ENCODE data around the gene ATP2C2.
"Not testable (repeated sequence)": the region's sequence is repeated elsewhere in the genome, so short reads cannot be mapped to it uniquely, and the experiment has no call there.

Gene ATP2C2

GRCh38 chr16:84368308-84368996 lies at the start of gene ATP2C2:
TSS of gene ATP2C2 (plus strand) at chr16:84368538. CDS start at chr16:84368616, 78 bp downstream.
- no peak for DNase-seq

GRCh38 chr16:84319146-84319760 lies 49.1 kb upstream of the ATP2C2 start:
- no peak for DNase-seq

- DNase-seq, result no peak
Observed at GRCh38 chr16:84320511-84320910, 47.8 kb upstream of the ATP2C2 start.

- no peak for DNase-seq
Observed at GRCh38 chr16:84321932-84322331, 46.4 kb upstream of the ATP2C2 start.

GRCh38 chr16:84322749-84323148 lies 45.6 kb upstream of the ATP2C2 start:
- DNase-seq, result no peak

- DNase-seq, result no peak
Observed at GRCh38 chr16:84323606-84324005, 44.7 kb upstream of the ATP2C2 start.

- no peak for DNase-seq
Observed at GRCh38 chr16:84324434-84325262, 43.7 kb upstream of the ATP2C2 start.

GRCh38 chr16:84326545-84326944 lies 41.8 kb upstream of the ATP2C2 start:
- DNase-seq, result no peak

GRCh38 chr16:84327926-84328505 lies 40.3 kb upstream of the ATP2C2 start:
- no peak for DNase-seq

- DNase-seq, result no peak
Observed at GRCh38 chr16:84329016-84329415, 39.3 kb upstream of the ATP2C2 start.

- no peak for DNase-seq
Observed at GRCh38 chr16:84329843-84330684, 38.3 kb upstream of the ATP2C2 start.

GRCh38 chr16:84330685-84331050 lies 37.7 kb upstream of the ATP2C2 start:
- no peak for DNase-seq

- no peak for DNase-seq
Observed at GRCh38 chr16:84331998-84332780, 36.1 kb upstream of the ATP2C2 start.

- no peak for DNase-seq
Observed at GRCh38 chr16:84332975-84333684, 35.2 kb upstream of the ATP2C2 start.

- no peak for DNase-seq
Observed at GRCh38 chr16:84334058-84334457, 34.3 kb upstream of the ATP2C2 start.

- DNase-seq, result no peak
Observed at GRCh38 chr16:84334482-84334881, 33.9 kb upstream of the ATP2C2 start.

GRCh38 chr16:84337236-84337635 lies 31.1 kb upstream of the ATP2C2 start:
- DNase-seq, result not testable (repeated sequence)

GRCh38 chr16:84339311-84339710 lies 29.0 kb upstream of the ATP2C2 start:
- DNase-seq, result no peak

- DNase-seq, result no peak
Observed at GRCh38 chr16:84339766-84340165, 28.6 kb upstream of the ATP2C2 start.

- no peak for DNase-seq
Observed at GRCh38 chr16:84340325-84341040, 27.9 kb upstream of the ATP2C2 start.

All from GDM1 (cell line).